Measurements from ENCODE around the gene NOC2L. TPM values are rescaled to one million over a fixed set of nuclear protein-coding genes. Genes with fewer than 3 reads are reported as not detected.

NOC2L gene
- total RNA-seq, 1 donor from 2014 or later, result 50.6 TPM

- Mint-ChIP-seq H3K27ac (ENCODE audit: unreplicated experiment) (peak within 1 kb of the TSS; percentile 99), H3K36me3 (ENCODE audit: low read depth) (peaks cover 3% of the 10 kb centered on the region), H3K4me3 (ENCODE audit: unreplicated experiment) (peak within 1 kb of the TSS; percentile 91), H3K9me3 (ENCODE audit: low read depth) (no peaks in the 10 kb centered on the region), H3K4me1 (ENCODE audit: low read depth) (peaks cover 23% of the 10 kb centered on the region), H3K27me3 (ENCODE audit: low read depth) (no peaks in the 10 kb centered on the region)
- TF ChIP-seq CTCF (IDR thresholded peaks at IDR 0.05), result no peak
- DNase-seq (ENCODE audit: low spot score), result peak; percentile 97
Observed at GRCh38 chr1:999725-1000356, 40.8 kb upstream of the NOC2L start, which contains the start of gene HES4. HES4 (minus strand) TSS chr1:1000097; CDS start chr1:999973, 124 bp downstream.

DNA sequence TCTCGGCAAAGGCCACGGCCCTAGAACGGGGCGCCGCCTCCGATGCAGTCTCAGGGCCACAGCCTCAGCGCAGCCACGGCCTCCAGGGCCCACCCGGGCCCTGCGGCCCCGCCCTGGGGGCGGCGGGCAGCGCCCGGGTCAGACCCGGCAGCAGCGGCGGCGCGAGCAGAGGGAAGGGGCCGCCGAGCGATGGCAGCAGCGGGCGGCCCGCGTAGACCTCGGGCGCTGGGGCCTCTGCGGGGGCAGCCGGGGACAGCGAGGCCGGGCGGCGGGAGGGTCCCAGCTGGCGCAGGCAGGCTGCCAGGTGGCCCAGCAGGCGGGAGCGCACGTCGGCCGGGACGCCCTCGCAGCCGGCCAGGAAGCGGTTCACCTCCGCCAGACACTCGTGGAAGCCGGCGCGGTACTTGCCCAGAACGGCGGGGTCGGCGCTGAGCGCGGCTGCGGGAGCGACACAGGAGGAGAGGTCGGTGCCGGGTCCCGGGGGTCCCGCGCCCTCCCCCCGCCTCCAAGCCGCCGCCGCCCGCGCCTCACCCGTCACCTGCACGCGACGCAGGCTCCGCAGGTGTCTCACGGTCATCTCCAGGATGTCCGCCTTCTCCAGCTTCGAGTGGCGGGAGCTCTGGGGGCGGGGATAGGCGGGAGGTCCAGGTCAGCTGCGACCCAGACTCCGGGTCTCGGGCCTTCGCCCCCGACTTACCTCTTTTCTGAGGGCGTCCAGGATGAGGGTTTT, 40.1 kb upstream of the NOC2L start:
- Mint-ChIP-seq H3K9me3 (ENCODE audit: low read depth) (no peaks in the 10 kb centered on the region), H3K4me1 (ENCODE audit: low read depth) (peaks cover 17% of the 10 kb centered on the region), H3K27ac (ENCODE audit: unreplicated experiment) (no peak overlapping the region), H3K4me3 (ENCODE audit: unreplicated experiment) (peak overlapping the region; percentile 72), H3K27me3 (ENCODE audit: low read depth) (no peaks in the 10 kb centered on the region), H3K36me3 (ENCODE audit: low read depth) (no peaks in the 10 kb centered on the region)
- TF ChIP-seq CTCF (IDR thresholded peaks at IDR 0.05), result peak; percentile 31
- no peak for DNase-seq (ENCODE audit: low spot score)

GRCh38 chr1:998745-998994, 39.6 kb upstream of the NOC2L start:
- no peaks in the 10 kb centered on the region for H3K27me3 Mint-ChIP-seq (ENCODE audit: low read depth)
- no peaks in the 10 kb centered on the region for H3K36me3 Mint-ChIP-seq (ENCODE audit: low read depth)
- H3K9me3 Mint-ChIP-seq (ENCODE audit: low read depth), result no peaks in the 10 kb centered on the region
- H3K4me1 Mint-ChIP-seq (ENCODE audit: low read depth), result peaks cover 17% of the 10 kb centered on the region
- peak overlapping the region; percentile 72 for H3K4me3 Mint-ChIP-seq (ENCODE audit: unreplicated experiment)
- no peak for TF ChIP-seq CTCF (IDR thresholded peaks at IDR 0.05)
- DNase-seq (ENCODE audit: low spot score), result no peak
- H3K27ac Mint-ChIP-seq (ENCODE audit: unreplicated experiment), result peak overlapping the region; percentile 63

DNA sequence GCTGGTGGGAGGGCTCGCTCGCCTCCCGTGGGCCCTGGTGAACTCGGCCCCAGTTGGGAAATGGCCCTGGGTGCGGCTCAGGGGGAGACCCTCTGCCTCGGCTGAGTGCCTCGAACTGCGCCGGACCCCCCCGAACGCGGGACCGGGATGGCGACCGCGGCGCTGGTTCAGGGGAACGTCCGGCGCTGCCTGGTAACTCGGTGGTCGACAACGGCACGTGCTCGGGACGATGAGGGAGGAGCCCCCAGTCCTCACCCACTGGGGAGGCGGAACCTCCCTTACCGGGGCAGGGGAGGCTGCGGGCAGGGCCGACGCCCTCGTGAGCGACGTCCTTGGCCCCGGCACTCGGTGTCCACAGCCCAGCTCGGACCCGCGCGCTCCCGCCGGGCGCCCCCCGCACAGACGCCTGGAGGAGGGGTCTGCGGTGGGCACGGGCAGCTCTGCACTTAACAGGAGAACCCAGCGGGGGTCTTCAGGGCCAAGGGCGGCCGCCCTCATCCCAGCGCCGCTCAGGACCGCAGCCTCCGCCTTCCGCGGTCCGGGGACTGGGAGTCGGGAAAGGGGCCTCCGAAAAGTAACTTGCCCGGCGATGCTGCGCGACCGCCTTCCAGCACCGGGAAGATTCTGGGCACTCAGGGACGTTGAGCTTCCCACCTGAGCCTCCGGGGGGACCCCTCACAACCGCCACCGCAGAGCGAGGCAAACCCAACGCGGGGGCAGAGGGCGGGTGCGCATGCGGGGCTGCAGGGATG, 39.1 kb upstream of the NOC2L start:
- TF ChIP-seq CTCF (IDR thresholded peaks at IDR 0.05), result no peak
- H3K36me3 Mint-ChIP-seq (ENCODE audit: low read depth), result no peaks in the 10 kb centered on the region
- H3K27ac Mint-ChIP-seq (ENCODE audit: unreplicated experiment), result peak overlapping the region; percentile 63
- H3K27me3 Mint-ChIP-seq (ENCODE audit: low read depth), result no peaks in the 10 kb centered on the region
- H3K4me1 Mint-ChIP-seq (ENCODE audit: low read depth), result peaks cover 16% of the 10 kb centered on the region
- DNase-seq (ENCODE audit: low spot score), result no peak
- H3K4me3 Mint-ChIP-seq (ENCODE audit: unreplicated experiment), result peak overlapping the region; percentile 72
- H3K9me3 Mint-ChIP-seq (ENCODE audit: low read depth), result no peaks in the 10 kb centered on the region

DNA sequence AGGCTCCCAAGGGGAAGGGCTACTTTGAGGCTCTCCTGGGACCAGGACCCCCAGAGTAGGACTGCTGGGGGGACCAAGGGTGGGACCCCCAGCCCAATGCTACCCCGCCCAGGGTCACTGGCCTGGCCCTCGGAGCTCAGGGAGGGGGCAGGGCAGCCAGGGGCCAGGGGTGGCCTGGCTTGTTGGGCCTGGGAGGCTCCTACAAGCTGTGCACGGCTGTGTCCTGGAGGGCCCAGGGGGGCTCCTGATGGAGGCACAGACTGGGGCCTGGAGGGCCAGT, 38.6 kb upstream of the NOC2L start:
- no peak overlapping the region for H3K4me3 Mint-ChIP-seq (ENCODE audit: unreplicated experiment)

More for the DNA sequence above, 38.6 kb upstream of the NOC2L start:
- H3K4me1 Mint-ChIP-seq (ENCODE audit: low read depth), result peaks cover 14% of the 10 kb centered on the region
- H3K27me3 Mint-ChIP-seq (ENCODE audit: low read depth), result no peaks in the 10 kb centered on the region
- TF ChIP-seq CTCF (IDR thresholded peaks at IDR 0.05), result no peak
- no peak for DNase-seq (ENCODE audit: low spot score)
- H3K36me3 Mint-ChIP-seq (ENCODE audit: low read depth), result peaks cover under 1% of the 10 kb centered on the region
- H3K27ac Mint-ChIP-seq (ENCODE audit: unreplicated experiment), result no peak overlapping the region
- peaks cover under 1% of the 10 kb centered on the region for H3K9me3 Mint-ChIP-seq (ENCODE audit: low read depth)

Measured in chondrocyte (in vitro differentiated cells).